ENCODE data around the gene RNF11.

RNF11 gene

GRCh38 chr1:51297401-51298321 lies 61.6 kb downstream of the RNF11 start:
- no peak for TF ChIP-seq CTCF (conservative IDR thresholded peaks at IDR 0.05)
- H3K27ac ChIP-seq = peak overlapping the region; percentile 66

GRCh38 chr1:51298322-51298705 lies 62.2 kb downstream of the RNF11 start:
- H3K27ac ChIP-seq = no peak overlapping the region; the same call in 1 of the 2 replicates
- TF ChIP-seq CTCF (conservative IDR thresholded peaks at IDR 0.05) = no peak

- H3K27ac ChIP-seq = no peak overlapping the region
- no peak for TF ChIP-seq CTCF (conservative IDR thresholded peaks at IDR 0.05)
Observed at GRCh38 chr1:51299185-51299885, 63.3 kb downstream of the RNF11 start.

- no peak for TF ChIP-seq CTCF (conservative IDR thresholded peaks at IDR 0.05)
- H3K27ac ChIP-seq = no peak overlapping the region
Observed at GRCh38 chr1:51299981-51300670, 64.1 kb downstream of the RNF11 start.

- no peak overlapping the region for H3K27ac ChIP-seq
- no peak for TF ChIP-seq CTCF (conservative IDR thresholded peaks at IDR 0.05)
Observed at GRCh38 chr1:51301152-51301843, 65.2 kb downstream of the RNF11 start.

- TF ChIP-seq CTCF (conservative IDR thresholded peaks at IDR 0.05) = no peak
- no peak overlapping the region for H3K27ac ChIP-seq
Observed at GRCh38 chr1:51301844-51302162, 65.7 kb downstream of the RNF11 start.
